Right lung (tissue), 10 donors: ENCODE data around the gene CPA4. TPM values are rescaled to one million over a fixed set of nuclear protein-coding genes. Genes with fewer than 3 reads are reported as not detected.
"Not testable (repeated sequence)": the region's sequence is repeated elsewhere in the genome, so short reads cannot be mapped to it uniquely, and the experiment has no call there.

Source experiments
- DNase-seq, 2 donors: peaks; one replicate each; pipeline ENCODE4 v3.0.0-alpha.2; 2013
- long read RNA-seq, 8 donors: transcript quantifications; one replicate each; lab custom pipeline, GENCODE V29; 2026
- polyA plus RNA-seq, 5 donors: library from polyadenylated mRNA; unstranded; fragments of 120-200 nt; gene quantifications; one replicate each; pipeline versions ENCODE4 v1.2.1 to v1.2.3, GENCODE V29; 2013; ENCODE audit warnings: inconsistent platforms in 1 of 5, low replicate concordance in 1 of 5; ENCODE audit not compliant: insufficient read length in 5 of 5, insufficient read depth in 1 of 5

CPA4 gene, protein sequence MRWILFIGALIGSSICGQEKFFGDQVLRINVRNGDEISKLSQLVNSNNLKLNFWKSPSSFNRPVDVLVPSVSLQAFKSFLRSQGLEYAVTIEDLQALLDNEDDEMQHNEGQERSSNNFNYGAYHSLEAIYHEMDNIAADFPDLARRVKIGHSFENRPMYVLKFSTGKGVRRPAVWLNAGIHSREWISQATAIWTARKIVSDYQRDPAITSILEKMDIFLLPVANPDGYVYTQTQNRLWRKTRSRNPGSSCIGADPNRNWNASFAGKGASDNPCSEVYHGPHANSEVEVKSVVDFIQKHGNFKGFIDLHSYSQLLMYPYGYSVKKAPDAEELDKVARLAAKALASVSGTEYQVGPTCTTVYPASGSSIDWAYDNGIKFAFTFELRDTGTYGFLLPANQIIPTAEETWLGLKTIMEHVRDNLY
- under 1 TPM; 0.26 to 0.81 (median 0.45) TPM for polyA plus RNA-seq
- long read RNA-seq, donor 1, result 0 reads
- long read RNA-seq, donor 2, result 0 reads
- long read RNA-seq, donor 3, result 0 reads
- long read RNA-seq, donor 4, result 0 reads
- long read RNA-seq, donor 5, result 0 reads
- long read RNA-seq, donor 6, result 0 reads
- long read RNA-seq, donor 7, result 0 reads
- long read RNA-seq, donor 8, result 0 reads

DNA sequence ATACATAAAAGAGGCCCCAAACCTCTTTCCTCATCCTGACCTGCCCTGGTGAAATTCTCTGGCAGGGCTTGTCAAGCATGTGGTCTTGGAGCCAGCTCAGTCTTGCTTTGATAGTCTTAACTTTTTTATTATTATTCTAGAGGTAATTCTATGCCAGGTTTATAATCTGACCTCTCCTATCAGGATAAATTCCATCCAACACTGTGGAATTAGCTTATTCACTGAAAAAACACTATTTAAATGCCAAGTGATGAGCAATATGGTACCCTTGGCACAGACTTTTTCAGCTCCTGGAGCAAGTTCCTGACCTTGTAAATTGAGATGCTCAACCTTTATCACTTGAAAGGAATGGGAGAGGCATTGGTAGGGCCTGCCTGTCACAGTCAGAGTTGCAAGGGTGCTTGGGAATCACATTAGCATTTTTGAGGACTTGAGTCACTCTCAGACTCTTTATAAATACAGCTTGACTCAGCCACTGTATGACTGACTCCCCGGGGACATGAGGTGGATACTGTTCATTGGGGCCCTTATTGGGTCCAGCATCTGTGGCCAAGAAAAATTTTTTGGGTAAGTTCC lies at the start of gene CPA4:
TSS of gene CPA4 (plus strand) at position 480 of the 576 bp plus-strand sequence. CDS start at position 500, 20 bp downstream.
- DNase-seq, result no peak

DNA sequence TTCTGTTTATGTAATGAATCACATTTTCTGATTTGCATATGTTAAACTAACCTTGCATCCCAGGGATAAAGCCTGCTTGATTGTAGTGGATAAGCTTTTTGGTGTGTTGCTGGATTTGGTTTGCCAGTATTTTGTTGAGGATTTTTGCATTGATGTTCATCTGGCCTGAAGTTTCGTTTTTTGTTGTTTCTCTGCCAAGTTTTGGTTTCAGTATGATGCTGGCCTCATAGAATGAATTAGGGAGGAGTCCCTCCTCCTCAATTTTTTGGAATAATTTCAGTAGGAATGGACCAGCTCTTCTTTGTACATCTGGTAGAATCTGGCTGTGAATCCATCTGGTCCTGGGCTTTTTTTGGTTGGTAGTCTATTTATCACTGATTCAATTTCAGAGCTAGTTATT lies 49.5 kb upstream of the CPA4 start:
- DNase-seq, result peak; percentile 20 to 23

GRCh38 chr7:130246491-130246890 lies 46.5 kb upstream of the CPA4 start:
- not testable (repeated sequence) for DNase-seq

GRCh38 chr7:130248842-130249241 lies 44.1 kb upstream of the CPA4 start:
- DNase-seq, result not testable (repeated sequence)

DNA sequence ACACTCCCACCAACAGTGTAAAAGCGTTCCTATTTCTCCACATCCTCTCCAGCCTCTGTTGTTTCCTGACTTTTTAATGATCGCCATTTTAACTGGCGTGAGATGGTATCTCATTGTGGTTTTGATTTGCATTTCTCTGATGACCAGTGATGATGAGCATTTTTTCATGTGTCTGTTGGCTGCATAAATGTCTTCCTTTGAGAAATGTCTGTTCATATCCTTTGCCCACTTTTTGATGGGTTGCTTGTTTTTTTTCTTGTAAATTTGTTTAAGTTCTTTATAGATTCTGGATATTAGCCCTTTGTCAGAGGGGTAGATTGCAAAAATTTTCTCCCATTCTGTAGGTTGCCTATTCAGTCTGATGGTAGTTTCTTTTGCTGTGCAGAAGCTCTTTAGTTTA lies 43.3 kb upstream of the CPA4 start:
- DNase-seq, result not testable (repeated sequence)

GRCh38 chr7:130254555-130254954 lies 38.4 kb upstream of the CPA4 start:
- no peak for DNase-seq

GRCh38 chr7:130256704-130257103 lies 36.3 kb upstream of the CPA4 start:
- no peak for DNase-seq

DNA sequence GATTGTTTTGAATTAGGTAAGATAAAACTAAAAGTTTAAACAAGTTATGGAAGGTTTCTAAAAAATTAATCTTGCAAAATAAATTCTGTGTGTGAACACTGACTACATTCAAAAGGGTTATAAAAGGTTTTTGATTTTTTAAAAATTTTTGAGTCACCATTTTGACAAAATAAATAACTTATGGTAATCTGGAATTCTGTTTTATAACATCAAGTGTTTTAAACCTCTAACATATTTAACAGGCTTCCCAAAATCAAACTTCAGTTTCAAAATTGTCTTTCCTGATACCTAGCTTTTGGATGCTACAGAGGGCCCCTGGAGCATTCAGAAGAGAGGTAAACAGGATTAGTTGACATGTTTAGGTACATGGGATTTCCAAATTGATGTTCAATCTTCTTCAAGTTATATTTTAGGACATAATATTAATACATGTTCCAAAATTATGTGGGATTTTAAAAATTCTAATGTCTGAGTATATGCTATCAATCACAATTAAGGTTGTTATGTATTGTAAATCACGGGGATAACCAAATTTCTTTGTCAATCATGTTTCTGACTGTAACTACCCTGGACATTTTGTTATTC lies 34.4 kb upstream of the CPA4 start:
- DNase-seq, result no peak

DNA sequence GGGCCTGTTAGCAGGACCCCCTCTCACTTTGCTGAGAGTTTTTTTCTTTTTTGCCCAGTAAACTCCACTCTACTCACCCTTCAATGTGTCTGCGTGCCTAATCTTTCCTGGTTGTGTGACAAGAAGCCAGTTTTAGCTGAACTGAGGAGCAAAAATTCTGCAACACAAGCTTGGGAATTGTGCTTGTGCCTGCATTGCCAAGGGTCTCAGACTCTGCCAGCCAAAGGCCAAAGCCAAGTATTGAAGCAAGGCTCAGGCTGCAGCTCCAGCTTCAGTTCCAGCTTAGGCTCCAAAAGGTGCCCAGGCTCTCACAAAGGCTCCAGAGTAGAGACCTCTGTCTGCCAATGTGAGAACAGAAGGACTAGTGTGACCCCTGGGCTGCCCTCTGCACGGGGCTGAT lies 30.5 kb upstream of the CPA4 start:
- DNase-seq, result no peak

DNA sequence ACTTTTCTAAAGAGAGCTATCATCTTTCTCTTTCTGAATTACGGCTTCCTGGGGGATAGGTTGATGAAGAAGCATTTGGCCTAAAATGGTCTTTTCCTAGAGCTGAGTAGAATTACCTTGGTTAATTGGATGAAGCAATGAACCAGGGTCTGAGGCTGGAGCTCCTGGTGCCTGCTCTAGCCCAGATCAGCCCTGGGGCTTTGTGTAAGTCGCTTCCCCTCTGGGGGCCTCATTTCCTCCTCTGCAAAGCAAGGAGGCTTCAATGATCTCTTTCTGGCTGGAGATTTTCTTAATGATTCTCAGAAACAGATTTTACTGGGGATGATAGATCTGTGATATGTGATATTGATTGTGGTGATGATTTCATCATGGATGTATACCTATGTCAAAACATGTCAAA lies 29.8 kb upstream of the CPA4 start:
- no peak for DNase-seq

- no peak for DNase-seq
Measured at GRCh38 chr7:130266258-130266960, 26.6 kb upstream of the CPA4 start, which contains the start of gene CPA2. Gene CPA2 (plus strand): TSS chr7:130266863. CDS start chr7:130266882, 19 bp downstream.

GRCh38 chr7:130266961-130267321 lies 26.0 kb upstream of the CPA4 start:
- DNase-seq, result no peak

DNA sequence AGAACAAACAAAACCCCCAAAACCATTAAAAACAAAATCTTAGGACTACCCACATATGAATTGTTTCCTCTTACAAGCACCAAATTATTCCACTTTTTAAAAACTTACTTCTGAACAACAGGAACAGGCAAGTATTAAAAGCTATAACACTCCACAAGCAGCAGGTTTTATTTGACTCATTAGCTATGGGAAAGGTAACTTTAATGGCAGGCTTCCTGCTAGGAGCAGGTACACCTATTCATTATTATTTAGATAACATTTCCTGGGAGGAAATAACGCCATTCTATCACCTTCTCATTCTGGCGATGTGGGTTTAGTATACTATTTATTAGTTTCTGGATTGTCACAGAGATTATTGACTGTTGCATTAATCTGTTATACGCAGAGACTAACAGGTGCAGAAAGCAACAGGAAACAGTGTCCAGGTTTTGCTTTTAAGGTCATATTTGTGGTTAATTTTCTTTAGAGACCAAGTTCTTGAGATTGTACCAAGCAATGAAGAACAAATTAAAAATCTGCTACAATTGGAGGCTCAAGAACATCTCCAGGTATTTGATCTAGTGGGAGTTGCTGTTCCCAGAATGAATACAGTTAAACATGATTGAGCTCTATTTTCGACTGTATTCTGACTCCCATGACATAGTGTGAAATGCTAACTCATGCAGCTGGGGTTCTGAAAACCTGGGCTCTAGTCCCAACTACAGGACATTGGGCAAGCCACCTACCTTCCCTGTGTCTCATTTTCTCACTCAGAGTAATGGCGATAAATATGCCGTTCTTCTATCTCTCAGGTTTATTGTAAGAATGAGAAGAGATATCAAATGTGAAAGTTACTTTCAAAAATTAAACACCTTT lies 24.3 kb upstream of the CPA4 start:
- DNase-seq, result no peak

- DNase-seq, result no peak
Measured at GRCh38 chr7:130269318-130269694, 23.7 kb upstream of the CPA4 start.

DNA sequence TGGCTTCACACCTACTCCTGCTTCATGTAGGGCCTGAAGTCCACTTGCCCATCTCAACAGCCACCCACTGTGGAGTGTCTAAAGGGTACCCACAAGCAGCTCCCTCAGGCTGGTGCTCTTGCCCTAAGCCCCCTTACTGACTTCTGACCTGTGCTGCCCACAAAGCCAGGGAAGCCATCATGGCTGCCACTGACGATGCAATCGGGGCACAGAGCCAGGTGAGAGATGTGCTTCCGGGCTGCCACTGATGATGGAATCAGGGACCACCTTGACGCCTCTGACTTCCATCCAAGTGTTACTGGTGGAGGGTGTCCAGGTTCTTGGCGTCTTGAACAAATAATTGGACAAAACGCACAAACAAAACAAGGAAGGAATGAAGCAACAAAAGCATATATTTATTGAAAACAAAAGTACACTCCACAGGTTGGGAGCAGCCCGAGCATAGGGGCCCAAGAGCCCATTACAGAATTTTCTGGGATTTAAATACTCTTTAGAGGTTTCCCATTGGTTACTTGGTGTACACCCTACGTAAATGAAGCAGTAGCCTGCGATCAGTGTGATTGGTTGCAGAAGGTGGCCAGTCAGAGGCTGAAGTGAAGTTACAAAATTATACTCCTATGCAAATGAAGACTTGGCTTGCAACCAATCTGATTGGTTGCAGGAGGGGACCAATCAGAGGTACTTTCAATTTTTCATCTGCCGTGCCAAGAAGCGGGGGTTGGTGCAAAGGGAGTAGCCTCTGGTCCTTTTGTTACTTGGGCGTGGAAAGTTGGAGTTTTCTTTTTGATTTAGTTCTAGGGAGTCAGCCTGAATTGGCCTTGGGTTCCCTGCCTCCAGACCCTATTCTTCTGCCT lies 21.8 kb upstream of the CPA4 start:
- DNase-seq, result no peak

- DNase-seq, result peak in 1 of 2 donors; percentile 12
Measured at GRCh38 chr7:130272381-130273080, 20.4 kb upstream of the CPA4 start.

DNA sequence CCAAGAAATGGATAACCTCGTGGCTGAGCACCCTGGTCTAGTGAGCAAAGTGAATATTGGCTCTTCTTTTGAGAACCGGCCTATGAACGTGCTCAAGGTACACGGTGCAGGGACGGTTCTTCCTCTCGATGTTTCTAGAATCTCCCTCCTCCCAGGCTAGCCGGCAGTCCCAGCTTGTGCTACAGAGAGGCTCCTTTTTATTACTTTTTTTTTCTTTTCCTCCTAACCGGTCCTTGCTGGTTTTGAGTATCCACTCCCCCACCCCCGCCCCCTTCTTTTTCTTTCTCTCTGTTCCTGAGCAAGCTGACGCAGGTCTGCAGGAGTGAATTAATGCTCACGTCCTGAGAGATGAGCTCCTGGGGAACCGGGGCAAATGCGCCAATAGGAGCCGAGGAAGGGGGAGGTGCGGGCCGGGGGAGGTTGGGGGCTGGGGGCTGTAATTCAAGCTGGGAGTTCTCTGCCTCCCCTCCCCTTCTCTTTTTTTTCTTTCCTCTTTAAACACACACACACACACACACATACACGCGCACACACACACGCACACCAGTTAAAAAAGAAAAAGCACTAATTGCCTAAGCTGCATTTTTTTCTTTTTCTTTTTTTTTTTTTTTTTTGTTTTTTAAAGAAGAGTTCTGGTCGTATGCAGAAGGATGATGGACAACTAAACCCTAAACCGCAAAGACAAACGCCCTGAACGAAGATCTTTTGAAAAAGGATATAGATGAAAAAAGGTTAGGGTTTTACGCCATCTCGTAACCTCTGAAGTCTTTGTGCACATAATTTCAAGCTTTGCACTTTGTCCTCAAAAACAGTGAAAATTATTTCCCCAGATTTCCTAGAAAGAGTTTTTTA lies 19.7 kb upstream of the CPA4 start:
- DNase-seq, result peak; percentile 80 to 83

DNA sequence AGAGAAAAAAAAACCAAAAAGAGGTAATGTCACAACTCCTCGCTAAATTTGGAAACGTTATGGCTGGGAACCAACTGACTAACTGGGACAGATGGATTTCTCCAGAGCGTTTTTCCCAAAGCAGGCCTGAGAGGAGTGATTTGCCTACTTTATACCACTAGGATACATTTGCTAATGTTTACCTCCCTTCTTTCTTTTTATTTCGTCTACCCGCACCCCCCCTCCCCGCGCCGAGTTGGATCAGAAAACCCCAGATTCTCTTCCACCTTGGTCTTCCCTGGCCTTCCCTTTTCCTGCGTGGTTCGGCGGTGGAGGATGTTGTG lies 19.1 kb upstream of the CPA4 start:
- DNase-seq, result peak; percentile 68 to 74
